Measurements from ENCODE around the gene SCAF1.

The SCAF1 gene

GRCh38 chr19:49677231-49677900 lies 35.4 kb downstream of the SCAF1 start, which contains the start of gene PRMT1:
Gene PRMT1 (plus strand): TSS chr19:49677271. CDS start chr19:49677281, 10 bp downstream.
- FAIRE-seq = no peak
- peak; percentile 85 for TF ChIP-seq POLR2A (IDR thresholded peaks at IDR 0.05; ENCODE audit: low read depth, low read length)
- DNase-seq (ENCODE audit: insufficient read length, low spot score) = no peak

DNA sequence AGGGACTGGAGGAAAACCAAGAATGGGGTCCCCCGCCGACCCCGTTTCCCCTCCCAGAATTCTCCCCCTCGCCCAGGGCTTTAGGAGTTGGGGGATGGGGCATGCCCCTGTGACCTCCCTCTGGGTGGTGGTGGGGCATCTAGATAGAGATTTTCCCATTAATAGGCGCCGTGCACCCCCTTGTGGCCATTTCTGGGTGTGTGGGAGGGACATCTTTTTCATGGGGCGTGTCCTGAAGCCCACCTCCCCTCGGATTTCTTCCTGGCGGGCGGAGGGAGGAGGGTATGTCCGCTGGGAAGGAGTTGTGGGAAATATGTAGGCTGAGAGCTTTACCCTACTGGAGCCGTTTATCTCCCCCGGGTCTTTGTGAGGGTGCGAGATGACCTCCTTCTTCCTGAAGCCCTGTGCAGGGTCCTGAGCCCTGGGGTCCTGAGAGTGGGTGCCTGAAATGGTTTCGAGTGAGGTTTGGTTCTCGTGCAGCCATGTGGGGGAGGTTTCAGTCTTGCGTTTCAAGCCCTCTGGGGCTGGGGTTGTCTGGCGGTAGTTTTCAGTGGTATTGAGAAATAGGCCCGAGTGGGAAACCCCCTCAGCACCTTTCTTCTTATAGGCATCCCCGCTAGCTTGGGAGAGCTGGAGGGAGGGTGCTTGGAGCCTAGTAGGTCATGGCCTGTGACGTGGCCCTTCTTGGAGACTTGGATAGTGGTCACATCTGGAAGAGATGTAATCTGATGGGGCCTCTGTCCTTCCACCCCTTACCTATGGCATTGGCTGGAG lies 36.1 kb downstream of the SCAF1 start:
- TF ChIP-seq POLR2A (IDR thresholded peaks at IDR 0.05; ENCODE audit: low read depth, low read length) = no peak
- DNase-seq (ENCODE audit: insufficient read length, low spot score) (peak; percentile 75), FAIRE-seq (no peak)

GRCh38 chr19:49678985-49679770 lies 37.2 kb downstream of the SCAF1 start:
- FAIRE-seq = no peak
- DNase-seq (ENCODE audit: insufficient read length, low spot score) = no peak
- no peak for TF ChIP-seq POLR2A (IDR thresholded peaks at IDR 0.05; ENCODE audit: low read depth, low read length)

- no peak for FAIRE-seq
- no peak for TF ChIP-seq POLR2A (IDR thresholded peaks at IDR 0.05; ENCODE audit: low read depth, low read length)
- DNase-seq (ENCODE audit: insufficient read length, low spot score) = no peak
These were observed 37.9 kb downstream of the SCAF1 start for GRCh38 chr19:49679771-49680413.

DNA sequence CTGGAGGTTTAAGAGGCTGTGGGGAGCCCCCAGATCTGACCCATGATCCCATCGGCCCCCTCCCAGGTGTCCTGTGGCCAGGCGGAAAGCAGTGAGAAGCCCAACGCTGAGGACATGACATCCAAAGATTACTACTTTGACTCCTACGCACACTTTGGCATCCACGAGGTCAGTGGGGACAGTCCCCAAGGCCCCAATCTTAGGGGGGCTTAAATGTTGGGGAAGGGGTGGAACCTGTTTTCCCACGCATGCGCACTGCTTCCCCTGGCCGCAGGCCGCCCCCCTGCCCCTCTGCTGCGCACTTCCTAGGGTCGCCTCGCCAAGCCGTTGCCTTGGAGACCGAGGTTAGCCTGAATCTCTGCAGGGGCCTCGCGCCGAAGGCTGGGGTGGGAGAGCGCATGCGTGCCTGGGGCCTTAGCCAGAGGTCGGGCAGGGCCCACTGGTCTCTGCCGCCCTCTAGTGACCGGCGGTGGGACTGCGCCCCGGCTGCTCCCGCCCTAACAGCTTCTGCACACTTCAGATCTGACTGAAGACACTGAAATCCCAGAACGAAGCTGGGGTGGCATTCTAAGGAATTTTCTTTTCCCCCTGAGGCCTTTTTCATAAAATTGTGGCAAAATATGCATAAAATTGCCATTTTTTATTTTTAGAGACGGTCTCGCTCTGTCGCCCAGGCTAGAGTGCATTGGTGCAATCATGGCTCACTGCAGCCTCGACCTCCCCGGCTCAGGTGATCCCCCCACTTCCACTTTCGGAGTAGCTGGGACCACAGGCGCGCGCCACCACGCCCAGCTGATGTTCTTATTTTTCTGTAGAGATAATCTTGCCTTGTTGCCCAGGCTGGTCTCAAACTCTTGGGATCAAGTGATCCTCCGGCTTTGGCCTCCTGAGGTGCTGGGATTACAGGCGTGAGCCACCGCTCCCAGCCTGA lies 38.7 kb downstream of the SCAF1 start:
- DNase-seq (ENCODE audit: insufficient read length, low spot score) = peak; percentile 96
- no peak for TF ChIP-seq POLR2A (IDR thresholded peaks at IDR 0.05; ENCODE audit: low read depth, low read length)
- no peak for FAIRE-seq

DNA sequence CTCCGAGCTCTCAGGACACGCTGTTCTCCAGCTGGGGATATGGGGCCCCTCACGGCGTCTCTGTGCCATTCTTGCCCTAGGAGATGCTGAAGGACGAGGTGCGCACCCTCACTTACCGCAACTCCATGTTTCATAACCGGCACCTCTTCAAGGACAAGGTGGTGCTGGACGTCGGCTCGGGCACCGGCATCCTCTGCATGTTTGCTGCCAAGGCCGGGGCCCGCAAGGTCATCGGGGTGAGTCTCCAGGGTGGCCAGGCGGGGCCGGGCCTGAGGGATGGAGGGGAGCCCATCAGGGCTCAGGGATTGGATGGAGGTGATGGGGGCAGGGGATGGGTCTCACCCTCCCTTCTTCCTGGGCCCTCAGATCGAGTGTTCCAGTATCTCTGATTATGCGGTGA lies 39.8 kb downstream of the SCAF1 start:
- TF ChIP-seq POLR2A (IDR thresholded peaks at IDR 0.05; ENCODE audit: low read depth, low read length) = no peak
- FAIRE-seq = no peak
- no peak for DNase-seq (ENCODE audit: insufficient read length, low spot score)

GRCh38 chr19:49682274-49682673 lies 40.3 kb downstream of the SCAF1 start:
- no peak for TF ChIP-seq POLR2A (IDR thresholded peaks at IDR 0.05; ENCODE audit: low read depth, low read length)
- DNase-seq (ENCODE audit: insufficient read length, low spot score) (no peak), FAIRE-seq (no peak)

GRCh38 chr19:49683814-49684250 lies 41.8 kb downstream of the SCAF1 start:
- FAIRE-seq = no peak
- no peak for TF ChIP-seq POLR2A (IDR thresholded peaks at IDR 0.05; ENCODE audit: low read depth, low read length)

DNA sequence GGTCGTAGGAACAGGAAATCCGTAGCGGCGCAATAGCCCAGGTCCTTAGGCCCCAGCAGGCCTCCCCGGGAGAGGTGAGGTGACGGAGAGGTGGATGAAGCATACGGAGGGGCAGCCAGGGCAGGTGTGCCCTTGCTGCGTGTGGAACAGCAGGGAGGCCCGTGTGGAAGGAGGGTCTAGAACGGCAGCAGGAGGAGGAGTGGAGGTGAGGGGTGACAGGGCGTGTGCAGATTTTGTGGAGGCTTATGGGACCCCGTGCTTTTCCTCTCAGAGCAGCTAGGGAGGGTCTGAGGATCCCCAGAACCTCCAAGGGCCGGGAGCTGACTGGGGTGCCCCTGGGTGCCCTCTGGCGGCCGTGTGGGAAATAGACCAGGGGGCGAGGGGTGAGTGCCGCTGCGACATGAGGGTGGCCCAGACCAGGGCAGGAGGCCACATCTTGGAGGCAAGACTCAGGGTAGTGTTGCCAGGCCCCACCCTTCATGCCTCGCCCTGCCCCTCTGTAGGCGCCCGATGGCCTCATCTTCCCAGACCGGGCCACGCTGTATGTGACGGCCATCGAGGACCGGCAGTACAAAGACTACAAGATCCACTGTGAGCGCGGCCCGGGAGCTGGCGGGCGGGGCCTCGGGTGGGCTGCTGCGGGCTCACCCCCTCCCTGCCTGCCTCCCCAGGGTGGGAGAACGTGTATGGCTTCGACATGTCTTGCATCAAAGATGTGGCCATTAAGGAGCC lies 42.4 kb downstream of the SCAF1 start:
- FAIRE-seq (no peak), DNase-seq (ENCODE audit: insufficient read length, low spot score) (no peak)
- TF ChIP-seq POLR2A (IDR thresholded peaks at IDR 0.05; ENCODE audit: low read depth, low read length) = no peak

More at GRCh38 chr19:49683814-49684250, 41.8 kb downstream of the SCAF1 start:
- no peak for DNase-seq (ENCODE audit: insufficient read length, low spot score)

GRCh38 chr19:49684983-49685553 lies 43.1 kb downstream of the SCAF1 start:
- TF ChIP-seq POLR2A (IDR thresholded peaks at IDR 0.05; ENCODE audit: low read depth, low read length) = no peak
- FAIRE-seq (no peak), DNase-seq (ENCODE audit: insufficient read length, low spot score) (no peak)

- DNase-seq (ENCODE audit: insufficient read length, low spot score) (no peak), FAIRE-seq (no peak)
- no peak for TF ChIP-seq POLR2A (IDR thresholded peaks at IDR 0.05; ENCODE audit: low read depth, low read length)
These were observed 43.9 kb downstream of the SCAF1 start for GRCh38 chr19:49685845-49686332.
